Sigmoid colon (tissue), 7 donors: ENCODE data around the gene GSTP1. TPM values are rescaled to one million over a fixed set of nuclear protein-coding genes. Genes with fewer than 3 reads are reported as not detected.
"Not testable (repeated sequence)": the region's sequence is repeated elsewhere in the genome, so short reads cannot be mapped to it uniquely, and the experiment has no call there.

Source experiments
- DNase-seq: peaks from one replicate; pipeline ENCODE4 v3.0.0-alpha.2; 2019
- H3K27ac ChIP-seq, 4 donors: fragments of 200-600 bp; sonication (generic); one replicate each; pipeline ENCODE4 v1.5.1; 2016 to 2019; ENCODE audit warnings: mild to moderate bottlenecking in 1 of 4
- H3K27me3 ChIP-seq, 3 donors: fragments of 200-600 bp; sonication (generic); one replicate each; pipeline ENCODE4 v1.5.1; 2019; ENCODE audit warnings: mild to moderate bottlenecking in 1 of 3
- H3K36me3 ChIP-seq, 4 donors: fragments of 200-600 bp; sonication (generic); one replicate each; pipeline ENCODE4 v1.5.1; 2016 to 2019
- H3K4me1 ChIP-seq, 4 donors: fragments of 200-600 bp; sonication (generic); one replicate each; pipeline ENCODE4 v1.5.1; 2017 to 2019
- H3K4me3 ChIP-seq, 4 donors: fragments of 200-600 bp; sonication (generic); one replicate each; pipeline ENCODE4 v1.5.1; 2017 to 2019; ENCODE audit warnings: mild to moderate bottlenecking in 2 of 4, moderate library complexity in 1 of 4
- H3K9me3 ChIP-seq, 4 donors: fragments of 200-600 bp in 3 of 4; sonication (generic) in 3 of 4; one replicate each; pipeline versions ENCODE4 v1.5.1 to v1.6.1; 2013 to 2019
- EP300 ChIP-seq, 4 donors: sonication (generic); formaldehyde crosslinking; IDR thresholded peaks; one replicate each; pipeline ENCODE4 v1.6.1; 2017; ENCODE audit warnings: antibody characterized with exemption in 4 of 4
- POLR2A ChIP-seq, 2 donors: fragments of 450-650 bp; IDR thresholded peaks; one replicate each; pipeline ENCODE4 v1.6.1; 2016; ENCODE audit warnings: antibody characterized with exemption in 2 of 2, mild to moderate bottlenecking in 2 of 2, moderate library complexity in 2 of 2
- POLR2AphosphoS5 ChIP-seq, 4 donors: sonication (generic); formaldehyde crosslinking; IDR thresholded peaks; one replicate each; pipeline ENCODE4 v1.6.1; 2017; ENCODE audit warnings: antibody characterized with exemption in 4 of 4
- WGBS, 2 donors: extraction: QIAGEN DNeasy Blood & Tissue Kit; methylation state at CpG; one replicate each; pipeline ENCODE4 v1.1.7; 2013; 5-methylcytosine and 5-hydroxymethylcytosine counted together
- intact Hi-C: fragments of 100-400 bp; cut with DNase I; formaldehyde crosslinking; loops from one replicate; pipeline ENCODE4 v1.15.1; 2023
- polyA plus RNA-seq, 3 donors: library from polyadenylated mRNA; stranded (reverse); fragments of 200-250 nt; gene quantifications; one replicate each; pipeline ENCODE4 v1.2.3, GENCODE V29; 2013
- total RNA-seq, 4 donors: library from RNA; depleted of rRNA; stranded (reverse); fragments of >200 nt; gene quantifications; one replicate each; pipeline ENCODE4 v1.1.0, GENCODE V29; 2016
- TF ChIP-seq, protein P1 (sequence below), 4 experiments: fragments of 450-650 bp in 3 of 4; fragments of 200-600 bp in 1 of 4; IDR thresholded peaks; one replicate each; pipeline ENCODE4 v1.5.1; 2016 to 2019; ENCODE audit warnings: antibody characterized with exemption in 4 of 4, mild to moderate bottlenecking in 3 of 4, moderate library complexity in 2 of 4
- donor health status: healthy with polysubstance abuse.
- donor health status: Bipolar disorder and iron deficiency.
- donor health status: healthy.

GSTP1 gene
- total and polyA plus RNA-seq, 7 donors, result 349 to 717 (median 584) TPM

DNA sequence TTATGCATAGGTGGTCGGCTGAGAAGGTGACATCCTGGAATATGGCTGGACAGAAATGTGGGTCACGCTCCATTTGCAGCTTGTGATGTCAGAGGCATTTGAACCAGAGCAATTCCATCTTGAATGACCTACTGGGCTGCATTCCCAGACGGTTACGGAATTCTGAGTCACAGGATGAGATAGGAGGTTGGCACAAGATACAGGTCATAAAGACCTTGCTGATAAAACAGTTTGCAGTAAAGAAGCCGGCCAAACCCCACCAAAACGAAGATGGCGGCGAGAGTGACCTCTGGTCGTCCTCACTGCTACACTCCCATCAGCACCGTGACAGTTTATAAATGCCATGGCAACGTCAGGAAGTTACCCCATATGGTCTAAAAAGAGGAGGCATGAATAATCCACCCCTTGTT is 19.9 kb upstream of the GSTP1 start:
- H3K9me3 ChIP-seq, H3K4me3 ChIP-seq, H3K27me3 ChIP-seq, H3K36me3 ChIP-seq, intact Hi-C loops: not testable (repeated sequence)
- Histone ChIP-seq H3K27ac (peak overlapping the region in 2 of 4 donors; percentile 54 to 58), H3K4me1 (peaks cover 0 to 18% (median 7%) of the 10 kb centered on the region in 4 donors)
- peak; percentile 83 for DNase-seq
- TF ChIP-seq POLR2AphosphoS5 (IDR thresholded peaks at IDR 0.05), result peak in 2 of 4 donors; percentile 24 to 65
- 14 to 69% methylated on average over 11 of the region's 11 CpGs for WGBS, 2 donors

DNA sequence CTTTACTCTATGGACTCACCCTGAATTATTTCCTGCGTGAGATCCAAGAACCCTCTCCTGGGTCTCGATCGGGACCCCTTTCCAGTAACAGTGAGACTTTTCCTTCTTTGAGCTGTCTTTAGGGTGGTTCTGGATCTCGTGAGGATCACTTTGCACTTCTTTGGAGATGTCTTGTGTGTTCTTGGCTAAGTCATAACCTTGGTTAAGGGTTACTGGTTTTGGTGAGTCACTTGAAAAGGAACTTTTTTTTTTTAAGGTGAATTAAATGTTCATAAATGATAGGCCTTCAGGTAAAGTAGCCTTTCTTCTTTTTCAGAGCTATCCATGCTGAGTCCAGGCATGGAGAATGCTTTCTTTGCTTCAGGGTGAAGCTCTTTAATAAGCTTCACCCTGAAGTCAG is 19.4 kb upstream of the GSTP1 start:
- Histone ChIP-seq H3K4me3 (no peak overlapping the region), H3K36me3 (no peaks in the 10 kb centered on the region), H3K27ac (peak overlapping the region in 2 of 4 donors; percentile 19 to 54), H3K27me3 (no peaks in the 10 kb centered on the region), H3K4me1 (peaks cover 0 to 18% (median 7%) of the 10 kb centered on the region in 4 donors), H3K9me3 (no peaks in the 10 kb centered on the region)
- intact Hi-C loops, result no loop called here
- no peak for DNase-seq
- TF ChIP-seq POLR2AphosphoS5 (IDR thresholded peaks at IDR 0.05) (no peak), POLR2A (IDR thresholded peaks at IDR 0.05) (no peak), EP300 (IDR thresholded peaks at IDR 0.05) (no peak)
- TF ChIP-seq, protein P1, sequence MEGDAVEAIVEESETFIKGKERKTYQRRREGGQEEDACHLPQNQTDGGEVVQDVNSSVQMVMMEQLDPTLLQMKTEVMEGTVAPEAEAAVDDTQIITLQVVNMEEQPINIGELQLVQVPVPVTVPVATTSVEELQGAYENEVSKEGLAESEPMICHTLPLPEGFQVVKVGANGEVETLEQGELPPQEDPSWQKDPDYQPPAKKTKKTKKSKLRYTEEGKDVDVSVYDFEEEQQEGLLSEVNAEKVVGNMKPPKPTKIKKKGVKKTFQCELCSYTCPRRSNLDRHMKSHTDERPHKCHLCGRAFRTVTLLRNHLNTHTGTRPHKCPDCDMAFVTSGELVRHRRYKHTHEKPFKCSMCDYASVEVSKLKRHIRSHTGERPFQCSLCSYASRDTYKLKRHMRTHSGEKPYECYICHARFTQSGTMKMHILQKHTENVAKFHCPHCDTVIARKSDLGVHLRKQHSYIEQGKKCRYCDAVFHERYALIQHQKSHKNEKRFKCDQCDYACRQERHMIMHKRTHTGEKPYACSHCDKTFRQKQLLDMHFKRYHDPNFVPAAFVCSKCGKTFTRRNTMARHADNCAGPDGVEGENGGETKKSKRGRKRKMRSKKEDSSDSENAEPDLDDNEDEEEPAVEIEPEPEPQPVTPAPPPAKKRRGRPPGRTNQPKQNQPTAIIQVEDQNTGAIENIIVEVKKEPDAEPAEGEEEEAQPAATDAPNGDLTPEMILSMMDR (IDR thresholded peaks at IDR 0.05), result no peak
- 91% methylated on average over 4 of the region's 4 CpGs for WGBS, 2 donors

DNA sequence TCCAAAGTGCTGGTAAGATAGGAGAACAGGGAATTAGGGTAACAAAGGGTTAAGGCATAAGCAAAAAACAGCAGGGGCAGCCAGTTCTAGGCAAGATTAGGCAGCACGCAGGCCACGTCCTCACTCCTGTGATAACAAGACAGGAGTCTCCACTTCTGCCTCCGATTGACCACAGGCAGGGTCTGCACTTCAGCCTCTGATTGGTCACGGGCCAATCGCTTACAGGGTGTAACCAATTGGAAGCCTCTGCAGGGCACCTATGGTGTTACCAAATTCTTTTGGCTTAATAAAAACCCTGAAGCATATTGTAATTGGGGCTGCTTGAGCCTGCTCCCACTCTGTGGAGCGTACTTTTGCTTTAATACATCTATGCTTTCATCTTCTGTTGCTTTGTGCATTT is 12.2 kb upstream of the GSTP1 start:
- DNase-seq, result no peak
- Histone ChIP-seq H3K27me3 (no peaks in the 10 kb centered on the region), H3K4me3 (no peak overlapping the region), H3K27ac (no peak overlapping the region), H3K4me1 (no peaks in the 10 kb centered on the region), H3K9me3 (no peaks in the 10 kb centered on the region), H3K36me3 (no peaks in the 10 kb centered on the region)
- 80 to 84% methylated on average over 6 of the region's 6 CpGs for WGBS, 2 donors
- intact Hi-C loops, result loop anchor here (5.0 kb wide), 1 partner anchor 86 kb away; no protein-coding TSS in a partner anchor
- no peak for TF ChIP-seq POLR2A (IDR thresholded peaks at IDR 0.05)
- no peak for TF ChIP-seq POLR2AphosphoS5 (IDR thresholded peaks at IDR 0.05)
- TF ChIP-seq, protein P1 (IDR thresholded peaks at IDR 0.05), result no peak
- no peak for TF ChIP-seq EP300 (IDR thresholded peaks at IDR 0.05)

DNA sequence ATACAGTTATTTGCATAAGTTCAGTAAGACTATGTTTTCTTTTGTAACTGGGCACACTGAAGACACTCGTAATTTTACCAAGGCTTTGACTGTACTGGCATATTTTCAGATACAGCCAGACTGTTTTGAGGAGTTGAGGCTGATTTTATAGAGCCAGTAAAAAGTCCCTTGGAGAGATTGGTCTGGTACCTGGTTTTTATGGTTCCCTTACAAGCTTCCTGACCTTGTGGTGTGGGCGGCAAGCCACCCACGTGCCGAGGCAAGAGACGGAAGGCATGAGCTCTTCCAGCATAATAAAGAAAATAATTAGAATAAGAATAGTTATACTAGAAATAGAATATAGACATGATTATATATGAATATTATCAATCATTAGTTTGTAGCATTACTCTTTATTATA is 11.3 kb upstream of the GSTP1 start:
- no peak for TF ChIP-seq POLR2AphosphoS5 (IDR thresholded peaks at IDR 0.05)
- TF ChIP-seq EP300 (IDR thresholded peaks at IDR 0.05), result no peak
- TF ChIP-seq, protein P1 (IDR thresholded peaks at IDR 0.05), result no peak
- TF ChIP-seq POLR2A (IDR thresholded peaks at IDR 0.05), result no peak
- WGBS, 2 donors, result 2 to 15% methylated on average over 5 of the region's 5 CpGs
- Histone ChIP-seq H3K36me3 (no peaks in the 10 kb centered on the region), H3K9me3 (no peaks in the 10 kb centered on the region), H3K27ac (no peak overlapping the region), H3K4me3 (no peak overlapping the region), H3K4me1 (no peaks in the 10 kb centered on the region), H3K27me3 (peaks cover 0 to 3% (median 0%) of the 10 kb centered on the region in 3 donors)
- DNase-seq, result no peak
- intact Hi-C loops, result loop anchor here (1.0 to 5.0 kb wide), 2 partner anchors 34 to 85 kb away; partner anchors contain the start of gene NDUFV1

DNA sequence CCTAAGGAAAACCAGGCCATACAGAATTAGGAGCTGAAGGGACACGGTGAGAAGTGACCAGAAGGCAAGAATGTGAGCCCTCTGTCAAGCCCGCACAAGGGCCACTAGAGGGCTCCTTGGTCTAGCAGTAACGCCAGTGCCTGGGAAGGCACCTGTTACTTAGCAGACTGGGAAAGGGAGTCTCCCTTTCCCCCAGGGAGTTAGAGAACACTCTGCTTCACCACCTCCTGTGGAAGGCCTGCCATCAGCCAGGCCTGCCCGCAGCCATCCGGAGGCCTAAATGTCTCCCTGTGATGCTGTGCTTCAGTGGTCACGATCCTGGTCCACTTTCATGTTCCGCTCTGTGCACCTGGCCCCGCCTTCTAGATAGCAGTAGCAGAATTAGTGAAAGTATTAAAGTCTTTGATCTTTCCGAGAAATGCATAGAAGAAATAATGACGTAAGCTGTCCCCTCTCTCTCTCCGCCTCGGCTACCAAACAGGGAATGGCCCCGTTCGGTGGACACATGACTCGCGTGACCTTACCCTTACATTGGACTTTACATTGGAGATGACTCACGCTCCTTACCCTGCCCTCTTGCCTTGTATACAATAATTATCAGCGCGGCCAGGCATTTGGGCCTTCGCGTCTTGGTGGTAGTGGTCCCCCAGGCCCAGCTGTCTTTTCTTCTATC is 10.7 kb upstream of the GSTP1 start:
- H3K36me3 ChIP-seq, result no peaks in the 10 kb centered on the region
- peak; percentile 82 for DNase-seq
- intact Hi-C loops, result loop anchor here (1.0 to 5.0 kb wide), 2 partner anchors 33 to 84 kb away; partner anchors contain the start of gene NDUFV1
- no peak overlapping the region for H3K27ac ChIP-seq
- no peaks in the 10 kb centered on the region for H3K4me1 ChIP-seq
- TF ChIP-seq, protein P1 (IDR thresholded peaks at IDR 0.05), result peak; percentile 52 to 71 (median 55)
- no peak for TF ChIP-seq POLR2AphosphoS5 (IDR thresholded peaks at IDR 0.05)
- no peaks in the 10 kb centered on the region for H3K9me3 ChIP-seq
- 22 to 60% methylated on average over 21 of the region's 21 CpGs for WGBS, 2 donors
- H3K27me3 ChIP-seq, result peaks cover 0 to 6% (median 0%) of the 10 kb centered on the region in 3 donors
- H3K4me3 ChIP-seq, result no peak overlapping the region
